GM12878 (cell line): Measurements from ENCODE around the gene UVSSA. TPM values are rescaled to one million over a fixed set of nuclear protein-coding genes. Genes with fewer than 3 reads are reported as not detected.
"Not testable (repeated sequence)": the region's sequence is repeated elsewhere in the genome, so short reads cannot be mapped to it uniquely, and the experiment has no call there.

ENCODE experiments used
- ATAC-seq: fragments of 200-7000 bp; cut with Tn5 transposase; 3 replicates; pipeline ENCODE4 v1.9.1; 2020; ENCODE audit warnings: mild to moderate bottlenecking, moderate library complexity
- BruUV-seq: library from RNA; stranded (reverse); fragments of 400-500 nt; replicated peaks from 2 replicates; lab custom pipeline; 2021; lab: Mats Ljungman, UMichigan
- CTCF ChIA-PET: fragments of 300-600 bp; sonication (Branson Sonifier 250); formaldehyde crosslinking; extraction: SDS; loops from one replicate; lab custom pipeline; 2021; ENCODE audit warnings: inconsistent platforms; lab: Yijun Ruan, JAX
- POLR2A ChIA-PET: fragments of 350-600 bp; formaldehyde crosslinking; extraction: SDS; loops from one replicate; lab custom pipeline; 2021; ENCODE audit warnings: inconsistent platforms; lab: Charles Lee
- RAD21 ChIA-PET: fragments of 300-600 bp; sonication (Branson Sonifier 250); formaldehyde crosslinking; loops from one replicate; lab custom pipeline; 2023; ENCODE audit warnings: antibody characterized with exemption; ENCODE audit not compliant: unreplicated experiment; lab: Charles Lee
- SMC1A ChIA-PET: fragments of 300-600 bp; sonication (Branson Sonifier 250); formaldehyde crosslinking; loops from one replicate; lab custom pipeline; 2023; ENCODE audit not compliant: unreplicated experiment, uncharacterized antibody; lab: Charles Lee
- DNase-seq: peaks from one replicate; pipeline ENCODE4 v3.0.0-alpha.2; 2011; ENCODE audit warnings: low read depth, low spot score
- FAIRE-seq: peaks from 3 replicates; lab custom pipeline; 2011; peaks lifted over from hg19 to GRCh38; lab: Jason Lieb, UNC
- H2AFZ ChIP-seq: 2 replicates; pipeline ENCODE4 v1.6.0; 2011; ENCODE audit warnings: low read depth, low read length, control low read depth; ENCODE audit not compliant: control insufficient read depth
- H3K27ac ChIP-seq: 2 replicates; pipeline ENCODE4 v1.5.1; 2011; ENCODE audit warnings: control low read depth; ENCODE audit not compliant: control insufficient read depth, insufficient read depth
- H3K27me3 ChIP-seq, 2 experiments: replicated peaks in 1 of 2; 2 replicates each; pipeline versions ENCODE4 v1.6.0 to v1.6.1; 2011; ENCODE audit warnings: low read length in 1 of 2; ENCODE audit not compliant: control insufficient read depth in 2 of 2, insufficient read depth in 2 of 2
- H3K36me3 ChIP-seq, 2 experiments: 2 replicates each; pipeline ENCODE4 v1.5.1; 2011; ENCODE audit warnings: low read length in 1 of 2; ENCODE audit not compliant: control insufficient read depth in 2 of 2, insufficient read depth in 2 of 2
- H3K4me1 ChIP-seq: 2 replicates; pipeline ENCODE4 v1.6.1; 2011; ENCODE audit warnings: mild to moderate bottlenecking, low read length, moderate library complexity, mixed read lengths; ENCODE audit not compliant: control insufficient read depth, insufficient read depth
- H3K4me2 ChIP-seq: 2 replicates; pipeline ENCODE4 v1.6.0; 2011; ENCODE audit warnings: control low read depth; ENCODE audit not compliant: control insufficient read depth, insufficient read depth
- H3K4me3 ChIP-seq: fragments of 200-600 bp; sonication (generic); 2 replicates; pipeline ENCODE4 v1.5.1; 2016
- H3K79me2 ChIP-seq: 2 replicates; pipeline ENCODE4 v1.6.0; 2011; ENCODE audit warnings: low read length; ENCODE audit not compliant: control insufficient read depth, insufficient read depth
- H3K9ac ChIP-seq: 2 replicates; pipeline ENCODE4 v1.8.0; 2011; ENCODE audit warnings: low read length, control low read depth, mixed read lengths; ENCODE audit not compliant: control insufficient read depth, insufficient read depth
- H3K9me3 ChIP-seq: replicated peaks from 3 replicates; pipeline ENCODE4 v1.5.1; 2011; ENCODE audit warnings: mild to moderate bottlenecking, low read length; ENCODE audit not compliant: control insufficient read depth, insufficient read depth
- H4K20me1 ChIP-seq: 2 replicates; pipeline ENCODE4 v1.6.0; 2011; ENCODE audit not compliant: control insufficient read depth, insufficient read depth
- ATF2 ChIP-seq: IDR thresholded peaks from 2 replicates; pipeline ENCODE4 v1.6.1; 2012; ENCODE audit warnings: low read length, inconsistent platforms
- BMI1 ChIP-seq: fragments of 450-650 bp; IDR thresholded peaks from 2 replicates; pipeline ENCODE4 v1.6.1; 2016; ENCODE audit warnings: mild to moderate bottlenecking, moderate library complexity, borderline replicate concordance
- IRF4 ChIP-seq: IDR thresholded peaks from 2 replicates; pipeline ENCODE4 v1.6.1; 2011; ENCODE audit warnings: low read depth, low read length
- IRF5 ChIP-seq: fragments of 450-650 bp; IDR thresholded peaks from 2 replicates; pipeline ENCODE4 v1.6.1; 2017; ENCODE audit warnings: borderline replicate concordance
- NFYB ChIP-seq: IDR thresholded peaks from 2 replicates; pipeline ENCODE4 v1.6.1; 2011; ENCODE audit warnings: low read depth, mild to moderate bottlenecking, low read length, improper control_type of control experiment, moderate library complexity; ENCODE audit not compliant: insufficient read depth
- NKRF ChIP-seq: fragments of 450-650 bp; conservative IDR thresholded peaks from 2 replicates; pipeline ENCODE4 v1.6.1; 2017; ENCODE audit warnings: mild to moderate bottlenecking, moderate library complexity
- POLR2A ChIP-seq: IDR thresholded peaks from 2 replicates; pipeline ENCODE4 v1.6.1; 2011; ENCODE audit warnings: low read depth, mild to moderate bottlenecking, low read length
- SIN3A ChIP-seq: IDR thresholded peaks from 2 replicates; pipeline ENCODE4 v1.6.1; 2012; ENCODE audit warnings: low read depth, low read length, improper control_type of control experiment
- STAT1 ChIP-seq: fragments of 450-650 bp; conservative IDR thresholded peaks from 2 replicates; pipeline ENCODE4 v1.6.1; 2014; ENCODE audit warnings: antibody characterized with exemption, mild to moderate bottlenecking
- USF1 ChIP-seq: IDR thresholded peaks from 2 replicates; pipeline ENCODE4 v1.6.1; 2011; ENCODE audit warnings: borderline replicate concordance, low read depth, mild to moderate bottlenecking, moderate library complexity, mixed read lengths, low read length; ENCODE audit not compliant: insufficient read depth; ENCODE audit errors: extremely low read length
- WGBS: methylation state at CpG from one replicate; pipeline ENCODE4 v1.1.6; 2016; ENCODE audit warnings: low lambda C conversion rate; ENCODE audit not compliant: insufficient replicate concordance, insufficient coverage; ENCODE audit errors: missing lambda C conversion rate; 5-methylcytosine and 5-hydroxymethylcytosine counted together
- in situ Hi-C: fragments of 300-500 bp; cut with MboI; formaldehyde crosslinking; loops from 9 replicates; pipeline ENCODE4 v1.14.3; 2018; ENCODE audit warnings: mixed read lengths
- intact Hi-C: fragments of 100-400 bp; cut with micrococcal nuclease; formaldehyde crosslinking; loops from one replicate; pipeline ENCODE4 v1.14.2; 2022; ENCODE audit not compliant: unreplicated experiment
- polyA plus RNA-seq, 11 experiments: library from polyadenylated mRNA; depleted of rRNA in 4 of 11; unstranded in 6 of 11; stranded (reverse) in 5 of 11; fragments of >200 nt; fragmentation: Nextera tagmentation in 4 of 11; fragmentation: Illumina TruSeq in 1 of 11; extraction: Ambion mirVana in 4 of 11; extraction: Trizol in 1 of 11; gene quantifications; 1 replicate in 1 of 11; 2 replicates in 10 of 11; pipeline versions ENCODE4 v1.2.1 to v1.2.3, GENCODE V29; 2011 to 2016; ENCODE audit warnings: inconsistent platforms in 2 of 11, missing spikeins in 2 of 11, low read depth in 1 of 11
- total RNA-seq, 4 experiments: library from RNA; depleted of rRNA in 3 of 4; stranded (reverse); fragments of >200 nt in 3 of 4; fragmentation: Illumina TruSeq in 1 of 4; extraction: Trizol in 1 of 4; gene quantifications; 2 replicates each; pipeline versions ENCODE4 v1.2.1 to v1.2.3, GENCODE V29; 2013 to 2021

The UVSSA gene
- total and polyA plus RNA-seq, 10 of the 15 experiments (the other 5 are each of a cell fraction or from before 2014, with no cell fraction given) = 0.34 to 16.8 (median 3.6) TPM

- TF ChIP-seq SIN3A (no peak), BMI1 (no peak), IRF4 (no peak), IRF5 (no peak), ATF2 (no peak), POLR2A (no peak), NFYB (no peak), STAT1 (no peak), USF1 (no peak), NKRF (no peak)
These were observed 80.0 kb downstream of the UVSSA start (continued) for GRCh38 chr4:1427010-1427409.

- H3K4me2 ChIP-seq, ATAC-seq, intact Hi-C loops, SMC1A ChIA-PET, CTCF ChIA-PET, BruUV-seq, H3K4me3 ChIP-seq, DNase-seq, H3K36me3 ChIP-seq, FAIRE-seq, H2AFZ ChIP-seq, in situ Hi-C loops, H3K9me3 ChIP-seq, H3K9ac ChIP-seq, H3K4me1 ChIP-seq, H3K79me2 ChIP-seq, H4K20me1 ChIP-seq, H3K27me3 ChIP-seq, H3K27ac ChIP-seq, RAD21 ChIA-PET: not testable (repeated sequence)
- 26% methylated on average over 4 of the region's 4 CpGs for WGBS
- POLR2A ChIA-PET = interaction anchor here (0.5 kb wide), 1 partner anchor 105 kb away, joined by 3 read pairs; no protein-coding TSS in a partner anchor
These were observed 96.7 kb downstream of the UVSSA start for GRCh38 chr4:1443688-1444172.
